DND-41 (cell line): ENCODE results near the gene CLTCL1.

ENCODE experiments used
- CTCF ChIP-seq: IDR thresholded peaks from 2 replicates; pipeline ENCODE4 v1.5.1; 2012; ENCODE audit warnings: borderline replicate concordance, low read length, moderate library complexity, mild to moderate bottlenecking; ENCODE audit not compliant: poor library complexity, severe bottlenecking; ENCODE audit errors: extremely low read depth
- EZH2 ChIP-seq: IDR thresholded peaks from 3 replicates; pipeline ENCODE4 v1.6.1; 2012; ENCODE audit warnings: borderline replicate concordance, low read depth, mild to moderate bottlenecking, moderate library complexity, low read length, inconsistent platforms; ENCODE audit not compliant: severe bottlenecking

- no peak for TF ChIP-seq CTCF
- no peak for TF ChIP-seq EZH2
Observed at GRCh38 chr22:19134874-19135273, 156.6 kb downstream of the CLTCL1 start.
